WTC11 (cell line): ENCODE data around the gene ADGRB3.

Experiments
- ATF3 ChIP-seq: sonication (generic); formaldehyde crosslinking; conservative IDR thresholded peaks from 2 replicates; pipeline ENCODE4 v1.8.1; 2022; ENCODE audit warnings: mild to moderate bottlenecking, missing genetic modification reagents
- CREB1 ChIP-seq: sonication (generic); formaldehyde crosslinking; IDR thresholded peaks from 2 replicates; pipeline ENCODE4 v1.8.0; 2023; ENCODE audit warnings: mild to moderate bottlenecking, missing genetic modification reagents
- CTCF ChIP-seq: fragments of 200-600 bp; IDR thresholded peaks from 2 replicates; pipeline ENCODE4 v1.8.0; 2022; ENCODE audit warnings: antibody characterized with exemption
- E2F4 ChIP-seq: sonication (generic); formaldehyde crosslinking; IDR thresholded peaks from 2 replicates; pipeline ENCODE4 v1.8.1; 2022; ENCODE audit warnings: low read depth, mild to moderate bottlenecking, moderate library complexity, missing genetic modification reagents, borderline replicate concordance
- FOXP1 ChIP-seq: sonication (generic); formaldehyde crosslinking; IDR thresholded peaks from 2 replicates; pipeline ENCODE4 v1.8.0; 2022; ENCODE audit warnings: missing genetic modification reagents, mild to moderate bottlenecking, moderate library complexity, borderline replicate concordance
- GABPB1 ChIP-seq: sonication (generic); formaldehyde crosslinking; IDR thresholded peaks from 2 replicates; pipeline ENCODE4 v1.8.1; 2023; ENCODE audit warnings: mild to moderate bottlenecking, missing genetic modification reagents
- GTF2I ChIP-seq: fragments of 250-450 bp; sonication (Bioruptor Pico); conservative IDR thresholded peaks from 2 replicates; pipeline ENCODE4 v1.4.0; 2021; ENCODE audit warnings: mild to moderate bottlenecking
- MAX ChIP-seq: sonication (generic); formaldehyde crosslinking; IDR thresholded peaks from 2 replicates; pipeline ENCODE4 v1.8.0; 2022; ENCODE audit warnings: mild to moderate bottlenecking, missing genetic modification reagents
- NFE2L1 ChIP-seq: sonication (generic); formaldehyde crosslinking; IDR thresholded peaks from 2 replicates; pipeline ENCODE4 v1.8.1; 2023; ENCODE audit warnings: missing genetic modification reagents
- NR1H2 ChIP-seq: sonication (generic); formaldehyde crosslinking; IDR thresholded peaks from 2 replicates; pipeline ENCODE4 v1.9.0; 2021; ENCODE audit warnings: mild to moderate bottlenecking, moderate library complexity, missing genetic modification reagents
- USF1 ChIP-seq: sonication (generic); formaldehyde crosslinking; IDR thresholded peaks from 2 replicates; pipeline ENCODE4 v1.8.0; 2022; ENCODE audit warnings: mild to moderate bottlenecking, missing genetic modification reagents
- ZNF232 ChIP-seq: sonication (generic); formaldehyde crosslinking; IDR thresholded peaks from 2 replicates; pipeline ENCODE4 v1.8.0; 2022; ENCODE audit warnings: mild to moderate bottlenecking, missing genetic modification reagents
- ZNF512 ChIP-seq: sonication (generic); formaldehyde crosslinking; IDR thresholded peaks from 2 replicates; pipeline ENCODE4 v1.8.1; 2022; ENCODE audit warnings: missing genetic modification reagents, borderline replicate concordance

- TF ChIP-seq CTCF (no peak), GTF2I (CRISPR knock-in tag) (no peak), GABPB1 (no peak), ZNF232 (CRISPR knock-in tag) (no peak), MAX (CRISPR knock-in tag) (no peak), ZNF512 (CRISPR knock-in tag) (no peak), FOXP1 (no peak), ATF3 (CRISPR knock-in tag) (no peak), NFE2L1 (CRISPR knock-in tag) (no peak), E2F4 (no peak), NR1H2 (CRISPR knock-in tag) (no peak), CREB1 (CRISPR knock-in tag) (no peak), USF1 (CRISPR knock-in tag) (no peak)
These were observed 828 bp downstream of the ADGRB3 start for GRCh38 chr6:68635706-68636513.
